ENCODE measurements around the gene USHBP1. TPM values are rescaled to one million over a fixed set of nuclear protein-coding genes. Genes with fewer than 3 reads are reported as not detected.

The USHBP1 gene
- total RNA-seq, 1 experiment from 2014 or later = not detected

DNA sequence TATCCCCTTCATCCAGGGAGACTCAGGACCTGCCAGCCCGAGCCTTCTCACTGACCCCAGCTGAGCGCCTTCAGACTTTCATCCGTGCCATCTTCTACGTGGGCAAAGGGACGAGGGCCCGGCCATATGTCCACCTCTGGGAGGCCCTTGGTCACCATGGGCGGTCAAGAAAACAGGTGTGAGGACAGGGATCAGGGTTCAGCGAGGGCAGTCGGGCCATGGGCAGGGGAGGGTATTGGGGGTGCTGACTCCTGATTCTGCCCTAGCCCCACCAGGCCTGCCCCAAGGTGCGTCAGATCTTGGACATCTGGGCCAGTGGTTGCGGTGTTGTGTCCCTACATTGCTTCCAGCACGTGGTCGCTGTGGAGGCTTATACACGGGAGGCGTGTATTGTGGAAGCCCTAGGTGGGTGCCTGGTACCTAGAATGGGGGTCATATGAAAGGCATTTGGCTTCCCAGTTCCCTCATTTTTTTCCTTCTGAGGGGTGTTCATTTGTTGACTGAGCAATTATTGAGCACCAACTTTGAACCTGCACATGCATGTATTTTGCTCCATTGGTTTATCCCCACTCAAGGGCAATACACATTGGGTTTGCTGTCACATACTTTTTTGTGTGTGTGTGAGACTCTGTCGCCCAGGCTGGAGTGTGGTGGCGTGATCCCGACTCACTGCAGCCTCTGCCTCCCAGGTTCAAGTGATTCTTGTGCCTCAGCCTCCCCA, 21.0 kb upstream of the USHBP1 start:
- ChIA-PET POLR2A (no interaction called here), CTCF (interaction anchor here (0.6 to 0.7 kb wide), 2 partner anchors 41 to 145 kb away, joined by 3 read pairs; no protein-coding TSS in a partner anchor)
- ATAC-seq = no peak
- Histone ChIP-seq H3K4me1 (ENCODE audit: control insufficient read depth, insufficient read depth, low read length) (no peaks in the 10 kb centered on the region), H3K27me3 (ENCODE audit: control insufficient read depth, insufficient read depth, low read length) (no peaks in the 10 kb centered on the region), H3K4me3 (ENCODE audit: low read depth in 2 of 2, low read length in 2 of 2) (no peak overlapping the region), H3K9me3 (ENCODE audit: control insufficient read depth, insufficient read depth, low read depth, low read length) (no peaks in the 10 kb centered on the region), H3K27ac (ENCODE audit: low read length) (no peak overlapping the region), H3K36me3 (ENCODE audit: control insufficient read depth, insufficient read depth, low read length) (no peaks in the 10 kb centered on the region)
- intact Hi-C loops (cut with micrococcal nuclease; ENCODE audit: unreplicated experiment) (loop anchor here (10.0 kb wide), 1 partner anchor 61 kb away; the partner anchor contains the start of gene OCEL1), in situ Hi-C loops (cut with HindIII; ENCODE audit: low pct_unique_long_range_greater_than_20kb, low sequenced_read_pairs) (no loop called here)
- no TSS peak for BruUV-seq (replicated peaks)
- TF ChIP-seq REST (IDR thresholded peaks at IDR 0.05; ENCODE audit: insufficient read depth in 1 of 2, low read depth in 2 of 2, low read length in 1 of 2) = no peak
- no peak for TF ChIP-seq TCF7L2 (IDR thresholded peaks at IDR 0.05; ENCODE audit: low read depth, low read length)
- TF ChIP-seq POLR2AphosphoS5 (IDR thresholded peaks at IDR 0.05; ENCODE audit: low read depth, low read length) = no peak
- TF ChIP-seq, protein P1, sequence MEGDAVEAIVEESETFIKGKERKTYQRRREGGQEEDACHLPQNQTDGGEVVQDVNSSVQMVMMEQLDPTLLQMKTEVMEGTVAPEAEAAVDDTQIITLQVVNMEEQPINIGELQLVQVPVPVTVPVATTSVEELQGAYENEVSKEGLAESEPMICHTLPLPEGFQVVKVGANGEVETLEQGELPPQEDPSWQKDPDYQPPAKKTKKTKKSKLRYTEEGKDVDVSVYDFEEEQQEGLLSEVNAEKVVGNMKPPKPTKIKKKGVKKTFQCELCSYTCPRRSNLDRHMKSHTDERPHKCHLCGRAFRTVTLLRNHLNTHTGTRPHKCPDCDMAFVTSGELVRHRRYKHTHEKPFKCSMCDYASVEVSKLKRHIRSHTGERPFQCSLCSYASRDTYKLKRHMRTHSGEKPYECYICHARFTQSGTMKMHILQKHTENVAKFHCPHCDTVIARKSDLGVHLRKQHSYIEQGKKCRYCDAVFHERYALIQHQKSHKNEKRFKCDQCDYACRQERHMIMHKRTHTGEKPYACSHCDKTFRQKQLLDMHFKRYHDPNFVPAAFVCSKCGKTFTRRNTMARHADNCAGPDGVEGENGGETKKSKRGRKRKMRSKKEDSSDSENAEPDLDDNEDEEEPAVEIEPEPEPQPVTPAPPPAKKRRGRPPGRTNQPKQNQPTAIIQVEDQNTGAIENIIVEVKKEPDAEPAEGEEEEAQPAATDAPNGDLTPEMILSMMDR (IDR thresholded peaks at IDR 0.05) = no peak
- no peak for TF ChIP-seq SIN3A (IDR thresholded peaks at IDR 0.05; ENCODE audit: borderline replicate concordance, insufficient read depth, low read depth, low read length)
- no peak for DNase-seq (ENCODE audit: low read depth, low spot score)

DNA sequence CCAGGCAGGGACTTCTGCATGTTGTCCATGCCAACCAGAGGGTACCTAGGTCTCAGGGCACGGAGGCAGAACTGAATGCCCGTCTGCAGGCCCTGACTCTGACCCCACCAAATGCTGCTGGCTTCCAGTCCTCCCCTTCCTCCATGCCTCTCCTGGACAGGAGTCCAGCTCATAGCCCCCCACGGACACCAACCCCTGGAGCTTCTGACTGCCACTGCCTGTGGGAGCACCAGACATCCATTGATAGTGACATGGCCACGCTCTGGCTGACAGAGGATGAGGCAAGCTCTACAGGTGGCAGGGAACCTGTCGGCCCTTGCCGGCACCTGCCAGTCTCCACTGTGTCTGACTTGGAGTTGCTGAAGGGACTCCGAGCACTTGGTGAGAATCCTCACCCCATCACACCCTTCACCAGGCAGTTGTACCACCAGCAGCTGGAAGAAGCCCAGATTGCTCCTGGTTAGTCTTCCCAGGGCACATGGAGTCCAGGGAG, 19.0 kb upstream of the USHBP1 start:
- ChIA-PET POLR2A (no interaction called here), CTCF (interaction anchor here (1.2 to 1.3 kb wide), 2 partner anchors 17 to 24 kb away, joined by 3 to 4 read pairs; no protein-coding TSS in a partner anchor)
- no peak overlapping the region for H3K4me3 ChIP-seq (ENCODE audit: low read depth in 2 of 2, low read length in 2 of 2)
- in situ Hi-C loops (cut with HindIII; ENCODE audit: low pct_unique_long_range_greater_than_20kb, low sequenced_read_pairs) (no loop called here), intact Hi-C loops (cut with micrococcal nuclease; ENCODE audit: unreplicated experiment) (loop anchor here (10.0 kb wide), 1 partner anchor 59 kb away; the partner anchor contains the start of gene OCEL1)
- DNase-seq (ENCODE audit: low read depth, low spot score) (no peak), ATAC-seq (no peak)
- H3K27me3 ChIP-seq (ENCODE audit: control insufficient read depth, insufficient read depth, low read length) = no peaks in the 10 kb centered on the region
- TF ChIP-seq, protein P1 (IDR thresholded peaks at IDR 0.05) = no peak
- TF ChIP-seq REST (IDR thresholded peaks at IDR 0.05; ENCODE audit: insufficient read depth in 1 of 2, low read depth in 2 of 2, low read length in 1 of 2) = no peak
- TF ChIP-seq POLR2AphosphoS5 (IDR thresholded peaks at IDR 0.05; ENCODE audit: low read depth, low read length) = no peak
- TF ChIP-seq TCF7L2 (IDR thresholded peaks at IDR 0.05; ENCODE audit: low read depth, low read length) = no peak
- no peaks in the 10 kb centered on the region for H3K4me1 ChIP-seq (ENCODE audit: control insufficient read depth, insufficient read depth, low read length)
- no peaks in the 10 kb centered on the region for H3K36me3 ChIP-seq (ENCODE audit: control insufficient read depth, insufficient read depth, low read length)
- no peak overlapping the region for H3K27ac ChIP-seq (ENCODE audit: low read length)
- H3K9me3 ChIP-seq (ENCODE audit: control insufficient read depth, insufficient read depth, low read depth, low read length) = no peaks in the 10 kb centered on the region
- no TSS peak for BruUV-seq (replicated peaks)
